ELF-1 (cell line): ENCODE results near the gene BCL11A.

Experiments used
- DNase-seq: peaks from one replicate; pipeline ENCODE4 v3.0.0-alpha.2; 2016; ENCODE audit warnings: low read depth, low spot score

The BCL11A gene

GRCh38 chr2:60546756-60547420 is 6.6 kb downstream of the BCL11A start:
- no peak for DNase-seq

- DNase-seq, result no peak
These were observed 8.4 kb downstream of the BCL11A start for GRCh38 chr2:60544954-60545560.

- no peak for DNase-seq
These were observed 9.4 kb downstream of the BCL11A start for GRCh38 chr2:60544062-60544461.

GRCh38 chr2:60541056-60541651 is 12.3 kb downstream of the BCL11A start:
- no peak for DNase-seq

- DNase-seq, result no peak
These were observed 13.4 kb downstream of the BCL11A start for GRCh38 chr2:60540074-60540473.

GRCh38 chr2:60539140-60539539 is 14.3 kb downstream of the BCL11A start:
- DNase-seq, result no peak

GRCh38 chr2:60538101-60538500 is 15.4 kb downstream of the BCL11A start:
- no peak for DNase-seq

- DNase-seq, result no peak
These were observed 16.7 kb downstream of the BCL11A start for GRCh38 chr2:60536746-60537145.

GRCh38 chr2:60535685-60536312 is 17.7 kb downstream of the BCL11A start:
- no peak for DNase-seq

GRCh38 chr2:60534892-60535684 is 18.4 kb downstream of the BCL11A start:
- DNase-seq, result no peak

GRCh38 chr2:60534052-60534685 is 19.3 kb downstream of the BCL11A start:
- no peak for DNase-seq

GRCh38 chr2:60533101-60534051 is 20.1 kb downstream of the BCL11A start:
- no peak for DNase-seq

GRCh38 chr2:60532421-60532820 is 21.0 kb downstream of the BCL11A start:
- DNase-seq, result no peak

GRCh38 chr2:60531701-60532133 is 21.7 kb downstream of the BCL11A start:
- DNase-seq, result peak; percentile 64

GRCh38 chr2:60530660-60531281 is 22.7 kb downstream of the BCL11A start:
- DNase-seq, result no peak

GRCh38 chr2:60529785-60530627 is 23.4 kb downstream of the BCL11A start:
- no peak for DNase-seq

GRCh38 chr2:60529136-60529784 is 24.2 kb downstream of the BCL11A start:
- DNase-seq, result no peak

- DNase-seq, result no peak
These were observed 25.0 kb downstream of the BCL11A start for GRCh38 chr2:60528281-60529020.
